ENCODE data around the gene PSMD11.
A peak's percentile ranks its signal among the peaks of the same experiment; 100 is the strongest.
"Not testable (repeated sequence)": the region's sequence is repeated elsewhere in the genome, so short reads cannot be mapped to it uniquely, and the experiment has no call there.

Gene PSMD11

DNA sequence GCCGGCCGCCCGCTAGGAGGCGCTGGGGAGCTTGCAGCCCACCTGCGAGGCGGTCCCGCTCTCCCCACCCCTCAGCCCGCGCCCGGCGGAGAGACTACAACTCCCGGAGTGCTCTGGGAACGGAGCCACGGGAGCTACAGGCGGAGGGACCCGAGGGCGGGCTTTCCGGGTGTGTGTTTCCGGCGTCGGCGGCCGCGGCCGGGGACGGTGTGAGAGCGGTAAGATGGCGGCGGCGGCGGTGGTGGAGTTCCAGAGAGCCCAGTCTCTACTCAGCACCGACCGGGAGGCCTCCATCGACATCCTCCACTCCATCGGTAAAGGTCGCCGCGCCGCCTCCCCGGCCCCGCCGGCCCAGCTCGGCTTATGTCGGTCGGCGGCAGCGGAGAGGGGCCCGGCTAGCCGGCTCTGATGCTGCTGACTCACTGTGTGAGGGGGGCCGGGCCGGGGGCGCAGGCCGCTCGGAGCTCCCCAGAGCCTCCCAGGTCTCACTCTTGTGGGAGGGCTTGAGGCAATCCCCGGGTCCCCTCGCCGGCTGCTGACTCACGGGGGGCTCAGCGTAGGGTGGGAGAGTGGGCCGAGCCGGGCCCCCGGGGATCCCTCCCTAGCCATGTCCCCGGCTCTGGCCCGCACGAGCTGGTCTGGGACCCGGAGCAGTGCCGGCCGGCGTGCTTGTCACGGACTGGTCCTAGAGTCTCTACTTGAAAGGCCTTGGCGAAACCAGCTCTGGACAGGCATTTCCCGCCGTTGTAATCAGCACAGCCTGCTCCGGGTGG lies at the start of gene PSMD11:
PSMD11 (plus strand) TSS at position 210 of the 773 bp plus-strand sequence; CDS start at position 224, 14 bp downstream.
- Histone ChIP-seq H3K4me3 (ENCODE audit: low read depth, low read length) (peak within 1 kb of the TSS; percentile 81), H3K27ac (peak within 1 kb of the TSS; percentile 63), H3K9ac (peak within 1 kb of the TSS; percentile 80), H3K4me1 (peaks cover 13% of the 10 kb centered on the region), H3K4me2 (ENCODE audit: low read length) (peak within 1 kb of the TSS; percentile 89), H3K36me3 (ENCODE audit: control insufficient read depth, insufficient read depth, low read length) (no peaks in the 10 kb centered on the region), H3K79me2 (peaks cover 23% of the 10 kb centered on the region), H3K27me3 (ENCODE audit: control insufficient read depth, insufficient read depth, low read length) (no peaks in the 10 kb centered on the region), H2AFZ (peak within 1 kb of the TSS; percentile 93), H3K9me3 (ENCODE audit: control insufficient read depth, low read length) (no peaks in the 10 kb centered on the region)
- TF ChIP-seq, protein P1, sequence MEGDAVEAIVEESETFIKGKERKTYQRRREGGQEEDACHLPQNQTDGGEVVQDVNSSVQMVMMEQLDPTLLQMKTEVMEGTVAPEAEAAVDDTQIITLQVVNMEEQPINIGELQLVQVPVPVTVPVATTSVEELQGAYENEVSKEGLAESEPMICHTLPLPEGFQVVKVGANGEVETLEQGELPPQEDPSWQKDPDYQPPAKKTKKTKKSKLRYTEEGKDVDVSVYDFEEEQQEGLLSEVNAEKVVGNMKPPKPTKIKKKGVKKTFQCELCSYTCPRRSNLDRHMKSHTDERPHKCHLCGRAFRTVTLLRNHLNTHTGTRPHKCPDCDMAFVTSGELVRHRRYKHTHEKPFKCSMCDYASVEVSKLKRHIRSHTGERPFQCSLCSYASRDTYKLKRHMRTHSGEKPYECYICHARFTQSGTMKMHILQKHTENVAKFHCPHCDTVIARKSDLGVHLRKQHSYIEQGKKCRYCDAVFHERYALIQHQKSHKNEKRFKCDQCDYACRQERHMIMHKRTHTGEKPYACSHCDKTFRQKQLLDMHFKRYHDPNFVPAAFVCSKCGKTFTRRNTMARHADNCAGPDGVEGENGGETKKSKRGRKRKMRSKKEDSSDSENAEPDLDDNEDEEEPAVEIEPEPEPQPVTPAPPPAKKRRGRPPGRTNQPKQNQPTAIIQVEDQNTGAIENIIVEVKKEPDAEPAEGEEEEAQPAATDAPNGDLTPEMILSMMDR (IDR thresholded peaks at IDR 0.05) = peak; percentile 97

DNA sequence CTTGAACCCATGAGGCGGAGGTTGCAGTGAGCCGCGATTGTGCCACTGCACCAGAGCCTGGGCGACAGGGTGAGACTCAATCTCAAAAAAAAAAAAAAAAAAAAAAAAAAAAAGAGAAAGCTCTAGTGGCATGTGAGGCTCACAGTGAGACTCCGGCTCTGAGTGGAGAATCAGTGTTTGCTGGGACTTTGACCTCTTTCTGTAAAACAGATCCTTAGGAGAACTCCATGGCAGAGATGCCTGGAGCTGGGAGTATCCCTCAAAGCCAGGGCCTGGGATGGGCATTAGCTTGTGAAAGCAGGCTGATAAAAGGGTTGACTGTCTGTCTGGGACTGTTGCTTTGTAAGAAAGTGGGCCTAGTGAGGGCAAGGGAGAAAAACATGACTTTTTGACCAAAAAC lies 48.0 kb upstream of the PSMD11 start:
- H3K9ac ChIP-seq = no peak overlapping the region
- H3K36me3 ChIP-seq (ENCODE audit: control insufficient read depth, insufficient read depth, low read length) = no peaks in the 10 kb centered on the region
- H3K9me3 ChIP-seq (ENCODE audit: control insufficient read depth, low read length) = no peaks in the 10 kb centered on the region
- no peak overlapping the region for H2AFZ ChIP-seq
- H3K27me3 ChIP-seq (ENCODE audit: control insufficient read depth, insufficient read depth, low read length) = no peaks in the 10 kb centered on the region
- no peak overlapping the region for H3K4me3 ChIP-seq (ENCODE audit: low read depth, low read length)
- no peak overlapping the region for H3K4me2 ChIP-seq (ENCODE audit: low read length)
- H3K79me2 ChIP-seq = no peaks in the 10 kb centered on the region
- TF ChIP-seq, protein P1 (IDR thresholded peaks at IDR 0.05) = no peak
- no peaks in the 10 kb centered on the region for H3K4me1 ChIP-seq
- no peak overlapping the region for H3K27ac ChIP-seq

DNA sequence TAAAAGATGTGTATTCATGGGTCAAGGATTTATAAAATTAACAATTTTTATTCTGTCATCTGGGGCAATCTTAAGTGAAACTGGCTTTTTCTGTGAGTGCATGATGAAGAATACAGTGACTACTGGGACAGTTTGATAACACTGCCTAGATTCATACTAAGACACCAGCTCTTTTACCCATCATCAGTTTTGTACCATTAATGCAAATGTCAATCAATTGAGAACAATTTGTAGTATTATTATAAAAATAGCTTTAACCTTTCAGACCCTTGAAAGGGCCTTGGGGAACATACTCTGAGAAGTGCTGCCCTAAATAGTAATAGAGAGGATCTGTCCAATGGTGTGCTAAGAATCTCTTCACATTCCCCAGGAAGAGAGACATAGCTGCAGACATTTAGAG lies 45.4 kb upstream of the PSMD11 start:
- Histone ChIP-seq H3K4me1 (no peaks in the 10 kb centered on the region), H3K79me2 (no peaks in the 10 kb centered on the region), H3K27me3 (ENCODE audit: control insufficient read depth, insufficient read depth, low read length) (no peaks in the 10 kb centered on the region), H3K36me3 (ENCODE audit: control insufficient read depth, insufficient read depth, low read length) (no peaks in the 10 kb centered on the region), H3K9ac (no peak overlapping the region), H3K27ac (no peak overlapping the region), H3K4me2 (ENCODE audit: low read length) (no peak overlapping the region), H2AFZ (no peak overlapping the region), H3K4me3 (ENCODE audit: low read depth, low read length) (no peak overlapping the region), H3K9me3 (ENCODE audit: control insufficient read depth, low read length) (no peaks in the 10 kb centered on the region)
- TF ChIP-seq, protein P1 (IDR thresholded peaks at IDR 0.05) = no peak

DNA sequence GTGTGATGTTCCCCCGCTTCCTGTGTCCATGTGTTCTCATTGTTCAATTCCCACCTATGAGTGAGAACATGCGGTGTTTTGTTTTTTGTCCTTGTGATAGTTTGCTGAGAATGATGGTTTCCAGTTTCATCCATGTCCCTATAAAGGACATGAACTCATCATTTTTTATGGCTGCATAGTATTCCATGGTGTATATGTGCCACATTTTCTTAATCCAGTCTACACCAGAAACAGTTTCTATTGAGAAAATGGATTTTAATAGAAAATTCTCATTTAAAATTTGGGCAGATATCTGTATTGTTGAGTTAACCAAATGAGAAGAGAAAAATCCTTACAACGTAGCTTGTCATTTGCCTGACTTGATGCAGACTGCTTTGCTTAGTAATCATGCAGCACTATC lies 34.2 kb upstream of the PSMD11 start:
- peak overlapping the region; percentile 9 for H3K4me2 ChIP-seq (ENCODE audit: low read length)
- not testable (repeated sequence) for H3K4me3 ChIP-seq (ENCODE audit: low read depth, low read length); H3K79me2 ChIP-seq; H3K27me3 ChIP-seq (ENCODE audit: control insufficient read depth, insufficient read depth, low read length); H2AFZ ChIP-seq; H3K9me3 ChIP-seq (ENCODE audit: control insufficient read depth, low read length); H3K36me3 ChIP-seq (ENCODE audit: control insufficient read depth, insufficient read depth, low read length); H3K9ac ChIP-seq
- H3K4me1 ChIP-seq = peaks cover 17% of the 10 kb centered on the region
- peak overlapping the region; percentile 71 for H3K27ac ChIP-seq

DNA sequence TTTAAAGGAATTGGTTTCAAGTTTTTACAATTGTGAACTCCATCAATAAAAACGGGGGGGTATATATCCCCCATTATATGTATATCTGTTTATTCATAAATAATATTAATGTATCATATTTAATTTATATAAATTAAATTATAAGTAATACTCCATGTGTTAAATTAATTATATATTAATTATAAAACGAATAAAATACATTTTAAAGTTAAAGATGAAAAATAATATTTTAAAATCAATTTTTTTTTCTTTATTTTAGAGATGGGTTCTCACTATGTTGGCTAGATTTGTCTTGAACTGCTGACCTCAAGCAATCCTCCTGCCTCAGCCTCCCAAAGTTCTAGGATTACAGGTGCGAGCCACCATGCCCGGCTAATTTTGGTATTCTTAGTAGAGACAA lies 17.4 kb upstream of the PSMD11 start:
- Histone ChIP-seq H3K79me2 (no peaks in the 10 kb centered on the region), H3K27ac (no peak overlapping the region), H3K4me2 (ENCODE audit: low read length) (no peak overlapping the region), H3K4me3 (ENCODE audit: low read depth, low read length) (no peak overlapping the region), H3K4me1 (no peaks in the 10 kb centered on the region), H2AFZ (no peak overlapping the region), H3K36me3 (ENCODE audit: control insufficient read depth, insufficient read depth, low read length) (no peaks in the 10 kb centered on the region), H3K27me3 (ENCODE audit: control insufficient read depth, insufficient read depth, low read length) (no peaks in the 10 kb centered on the region), H3K9me3 (ENCODE audit: control insufficient read depth, low read length) (no peaks in the 10 kb centered on the region), H3K9ac (no peak overlapping the region)
- TF ChIP-seq, protein P1 (IDR thresholded peaks at IDR 0.05) = no peak

All from parathyroid adenoma (tissue), 2 donors.